ENCODE results near the gene GUF1.
A peak's percentile ranks its signal among the peaks of the same experiment; 100 is the strongest.
"Not testable (repeated sequence)": the region's sequence is repeated elsewhere in the genome, so short reads cannot be mapped to it uniquely, and the experiment has no call there.

The GUF1 gene

DNA sequence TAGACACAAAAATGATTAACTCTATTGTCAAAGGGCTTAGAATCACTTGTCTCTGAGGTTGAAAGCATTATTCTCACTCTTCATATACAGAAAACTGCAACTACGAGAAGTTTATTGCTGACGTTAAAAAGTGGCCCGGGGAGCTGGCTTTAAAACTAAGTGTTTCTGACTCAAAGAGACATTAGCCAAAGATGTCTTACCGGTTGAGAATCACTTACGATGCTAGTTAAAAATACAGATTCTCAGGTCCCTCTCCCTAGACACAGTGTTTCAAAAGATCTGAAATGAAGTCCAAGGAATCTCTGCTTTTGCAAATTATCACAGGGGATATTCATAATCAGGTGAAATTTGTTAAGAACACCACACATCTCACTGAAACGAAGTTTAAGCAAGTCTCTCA, 46.9 kb downstream of the GUF1 start:
- no peak for DNase-seq (ENCODE audit: low read depth)
- H3K4me3 ChIP-seq (ENCODE audit: low read depth, low read length): peak overlapping the region; percentile 81
- TF ChIP-seq, protein P1, sequence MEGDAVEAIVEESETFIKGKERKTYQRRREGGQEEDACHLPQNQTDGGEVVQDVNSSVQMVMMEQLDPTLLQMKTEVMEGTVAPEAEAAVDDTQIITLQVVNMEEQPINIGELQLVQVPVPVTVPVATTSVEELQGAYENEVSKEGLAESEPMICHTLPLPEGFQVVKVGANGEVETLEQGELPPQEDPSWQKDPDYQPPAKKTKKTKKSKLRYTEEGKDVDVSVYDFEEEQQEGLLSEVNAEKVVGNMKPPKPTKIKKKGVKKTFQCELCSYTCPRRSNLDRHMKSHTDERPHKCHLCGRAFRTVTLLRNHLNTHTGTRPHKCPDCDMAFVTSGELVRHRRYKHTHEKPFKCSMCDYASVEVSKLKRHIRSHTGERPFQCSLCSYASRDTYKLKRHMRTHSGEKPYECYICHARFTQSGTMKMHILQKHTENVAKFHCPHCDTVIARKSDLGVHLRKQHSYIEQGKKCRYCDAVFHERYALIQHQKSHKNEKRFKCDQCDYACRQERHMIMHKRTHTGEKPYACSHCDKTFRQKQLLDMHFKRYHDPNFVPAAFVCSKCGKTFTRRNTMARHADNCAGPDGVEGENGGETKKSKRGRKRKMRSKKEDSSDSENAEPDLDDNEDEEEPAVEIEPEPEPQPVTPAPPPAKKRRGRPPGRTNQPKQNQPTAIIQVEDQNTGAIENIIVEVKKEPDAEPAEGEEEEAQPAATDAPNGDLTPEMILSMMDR (conservative IDR thresholded peaks at IDR 0.05; ENCODE audit: low read depth, low read length): no peak

DNA sequence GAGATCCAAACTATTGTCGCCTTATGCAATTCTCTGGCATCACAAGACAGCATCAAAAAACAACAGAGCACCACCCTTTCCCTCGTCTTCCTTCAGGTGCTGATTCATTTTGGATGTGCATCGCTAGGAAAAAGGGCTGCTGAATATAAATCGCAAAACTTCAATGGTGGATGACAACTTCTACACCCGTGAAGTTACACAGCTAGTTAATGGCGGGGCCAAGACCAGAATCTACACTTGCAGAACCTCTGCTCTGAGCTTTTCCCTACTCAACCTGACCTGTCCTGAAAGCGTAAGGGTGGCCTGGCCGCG, 47.5 kb downstream of the GUF1 start:
- peak overlapping the region; percentile 81 for H3K4me3 ChIP-seq (ENCODE audit: low read depth, low read length)
- TF ChIP-seq, protein P1 (conservative IDR thresholded peaks at IDR 0.05; ENCODE audit: low read depth, low read length): no peak
- DNase-seq (ENCODE audit: low read depth): no peak

DNA sequence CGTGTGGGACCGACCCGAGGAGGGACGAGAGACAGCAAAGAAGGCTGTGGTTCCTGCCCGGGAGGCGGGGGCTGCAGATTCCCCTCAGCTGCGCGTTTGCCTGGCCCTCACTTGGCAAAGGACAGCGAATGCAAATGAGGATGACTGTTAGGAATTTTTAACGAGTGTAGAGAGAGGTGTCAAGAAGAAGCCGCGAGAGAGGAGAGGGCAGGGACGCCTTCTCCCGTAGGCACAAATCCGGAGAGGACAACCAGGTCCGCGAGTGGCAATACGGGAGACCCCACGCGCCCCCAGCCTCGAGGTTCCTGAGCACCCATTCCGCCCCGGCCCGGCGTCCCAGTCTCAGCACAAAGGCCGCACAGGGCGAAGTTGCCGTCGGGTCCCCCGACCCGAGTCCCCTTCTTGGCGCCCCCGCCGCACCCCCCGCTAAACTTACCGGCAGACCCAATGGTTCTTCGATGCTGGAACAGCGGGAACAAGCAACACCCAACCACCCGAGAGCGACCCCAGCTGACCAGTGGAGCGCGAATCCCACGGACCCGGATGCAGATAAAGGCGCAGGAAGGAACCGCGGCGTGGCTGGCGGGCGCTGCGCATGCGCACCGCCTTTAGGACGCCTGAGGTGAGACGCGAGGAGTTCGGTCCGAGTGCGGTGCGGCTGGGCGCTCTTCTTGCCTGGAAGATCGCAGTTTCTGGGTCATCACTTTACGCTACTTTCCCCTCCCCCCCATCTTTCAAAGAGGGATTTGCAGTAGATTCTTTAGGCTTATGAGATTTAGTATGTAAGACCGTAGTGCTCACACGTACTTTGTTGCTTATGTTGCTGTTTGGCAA, 48.0 kb downstream of the GUF1 start, which contains the start of gene GNPDA2:
TSS of gene GNPDA2 (minus strand) at position 519 of the 834 bp plus-strand sequence. CDS start 4,349 bp downstream, outside the sequence.
- TF ChIP-seq, protein P1 (conservative IDR thresholded peaks at IDR 0.05; ENCODE audit: low read depth, low read length): peak; percentile 39
- peak within 1 kb of the TSS; percentile 81 for H3K4me3 ChIP-seq (ENCODE audit: low read depth, low read length)
- peak; percentile 92 for DNase-seq (ENCODE audit: low read depth)

DNA sequence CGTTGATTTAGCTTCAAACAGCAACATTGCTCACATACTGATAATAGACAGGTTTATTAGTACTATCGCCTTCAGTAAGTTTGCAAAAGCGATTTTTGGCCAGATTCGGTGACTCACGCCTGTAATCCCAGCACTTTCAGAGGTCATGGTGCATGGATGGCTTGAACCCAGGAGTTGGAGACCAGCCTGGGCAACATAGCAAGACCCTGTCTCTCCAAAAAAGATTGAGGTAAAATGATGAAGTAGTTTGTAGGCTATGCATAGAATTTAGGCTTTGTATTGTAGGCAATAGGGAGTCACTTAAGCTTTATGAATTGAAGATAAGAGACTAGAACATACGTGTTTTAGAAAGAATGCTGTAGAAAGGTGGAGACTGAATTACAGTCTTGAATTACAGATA, 49.3 kb downstream of the GUF1 start:
- no peak overlapping the region for H3K4me3 ChIP-seq (ENCODE audit: low read depth, low read length)
- no peak for DNase-seq (ENCODE audit: low read depth)
- TF ChIP-seq, protein P1 (conservative IDR thresholded peaks at IDR 0.05; ENCODE audit: low read depth, low read length): no peak

DNA sequence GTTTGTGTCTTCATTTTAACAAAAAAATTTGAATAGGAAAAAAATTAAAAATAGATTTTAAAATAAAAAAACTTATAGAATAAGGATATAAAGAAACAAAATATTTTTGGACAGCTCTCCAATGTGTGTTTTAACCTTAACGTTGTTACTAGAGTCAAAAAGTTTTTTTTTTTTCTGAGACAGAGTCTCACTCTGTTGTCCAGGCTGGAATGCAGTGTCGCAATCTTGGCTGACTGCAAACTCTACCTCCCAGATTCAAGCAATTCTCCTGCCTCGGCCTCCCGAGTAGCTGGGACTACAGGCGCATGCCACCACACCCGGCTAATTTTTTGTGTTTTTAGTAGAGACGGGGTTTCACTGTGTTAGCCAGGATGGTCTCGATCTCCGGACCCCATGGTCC, 50.5 kb downstream of the GUF1 start:
- H3K4me3 ChIP-seq (ENCODE audit: low read depth, low read length); DNase-seq (ENCODE audit: low read depth): not testable (repeated sequence)

DNA sequence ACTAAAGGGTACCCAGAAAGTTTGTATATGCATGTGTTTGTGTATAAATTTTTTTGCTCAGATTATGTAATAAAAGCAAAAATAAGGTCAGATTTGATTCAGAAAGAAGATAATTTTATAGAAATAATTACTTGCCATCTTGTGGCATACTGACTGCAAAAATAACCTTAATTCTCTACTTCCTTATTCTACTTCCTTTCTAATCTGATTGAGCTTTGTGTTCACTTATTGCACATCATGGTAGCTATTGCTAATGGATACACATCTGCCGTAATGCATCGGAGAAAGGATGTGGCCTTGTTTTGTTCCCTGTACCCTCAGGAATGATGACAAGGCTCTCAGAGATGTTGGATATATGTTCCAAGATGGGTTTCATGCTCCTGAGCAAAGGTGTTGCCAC, 58.7 kb downstream of the GUF1 start:
- DNase-seq (ENCODE audit: low read depth): no peak
- H3K4me3 ChIP-seq (ENCODE audit: low read depth, low read length): no peak overlapping the region
- TF ChIP-seq, protein P1 (conservative IDR thresholded peaks at IDR 0.05; ENCODE audit: low read depth, low read length): no peak

DNA sequence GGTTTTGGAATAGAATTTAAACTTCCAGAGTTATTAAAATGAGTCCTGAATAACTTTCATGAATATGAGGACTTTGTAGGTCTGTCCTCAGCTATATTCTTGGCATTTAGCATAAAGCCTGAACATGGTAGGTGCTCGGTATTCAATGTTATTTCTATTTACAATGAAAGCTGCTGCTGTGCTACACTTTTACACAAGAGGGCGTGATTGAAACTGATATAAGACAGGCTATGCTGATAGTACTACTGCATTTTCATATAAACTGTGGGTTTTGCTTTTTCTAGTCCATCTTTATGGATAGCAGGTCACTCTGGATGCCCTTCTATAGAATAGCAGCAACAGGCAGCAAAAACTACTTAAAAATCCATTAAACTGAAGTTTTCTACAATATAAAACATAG, 60.4 kb downstream of the GUF1 start:
- peak; percentile 62 for DNase-seq (ENCODE audit: low read depth)
- no peak overlapping the region for H3K4me3 ChIP-seq (ENCODE audit: low read depth, low read length)
- TF ChIP-seq, protein P1 (conservative IDR thresholded peaks at IDR 0.05; ENCODE audit: low read depth, low read length): peak; percentile 65

All from choroid plexus epithelial cell (primary cell).